HG02840 (cell line): ENCODE data around the gene ARHGAP12.

Source experiments
- ATAC-seq: cut with Tn5 transposase; IDR thresholded peaks from one replicate; pipeline ENCODE4 v1.9.1; 2021; ENCODE audit warnings: mild to moderate bottlenecking, moderate library complexity, moderate number of reproducible peaks; ENCODE audit not compliant: unreplicated experiment, low FRiP score

The ARHGAP12 gene

GRCh38 chr10:31886885-31887284 is 41.7 kb downstream of the ARHGAP12 start:
- no peak for ATAC-seq

- ATAC-seq, result no peak
Measured at GRCh38 chr10:31885971-31886370, 42.7 kb downstream of the ARHGAP12 start.

GRCh38 chr10:31884386-31884785 is 44.2 kb downstream of the ARHGAP12 start:
- no peak for ATAC-seq

- ATAC-seq, result no peak
Measured at GRCh38 chr10:31883397-31883796, 45.2 kb downstream of the ARHGAP12 start.

GRCh38 chr10:31878486-31878885 is 50.1 kb downstream of the ARHGAP12 start:
- ATAC-seq, result no peak

- no peak for ATAC-seq
Measured at GRCh38 chr10:31876652-31877352, 51.8 kb downstream of the ARHGAP12 start.

- peak; percentile 59 for ATAC-seq
Measured at GRCh38 chr10:31875608-31876007, 53.0 kb downstream of the ARHGAP12 start.

- ATAC-seq, result no peak
Measured at GRCh38 chr10:31873724-31874123, 54.9 kb downstream of the ARHGAP12 start.

GRCh38 chr10:31871266-31872065 is 57.2 kb downstream of the ARHGAP12 start:
- ATAC-seq, result no peak

GRCh38 chr10:31867646-31868045 is 61.0 kb downstream of the ARHGAP12 start:
- ATAC-seq, result no peak

GRCh38 chr10:31866118-31866670 is 62.4 kb downstream of the ARHGAP12 start:
- no peak for ATAC-seq

GRCh38 chr10:31864834-31865518 is 63.7 kb downstream of the ARHGAP12 start:
- ATAC-seq, result no peak

GRCh38 chr10:31855033-31855432 is 73.6 kb downstream of the ARHGAP12 start:
- ATAC-seq, result no peak

GRCh38 chr10:31853629-31854028 is 75.0 kb downstream of the ARHGAP12 start:
- ATAC-seq, result no peak

- no peak for ATAC-seq
Measured at GRCh38 chr10:31851216-31851615, 77.4 kb downstream of the ARHGAP12 start.

- ATAC-seq, result no peak
Measured at GRCh38 chr10:31847515-31847914, 81.1 kb downstream of the ARHGAP12 start.

- no peak for ATAC-seq
Measured at GRCh38 chr10:31838709-31839108, 89.9 kb downstream of the ARHGAP12 start.

- ATAC-seq, result no peak
Measured at GRCh38 chr10:31838065-31838464, 90.6 kb downstream of the ARHGAP12 start.

- no peak for ATAC-seq
Measured at GRCh38 chr10:31836569-31837406, 91.8 kb downstream of the ARHGAP12 start.

GRCh38 chr10:31833753-31834152 is 94.9 kb downstream of the ARHGAP12 start:
- no peak for ATAC-seq
